Measurements from ENCODE around the gene ATP1A2.

GRCh38 chr1:160169553-160170399, 54.2 kb downstream of the ATP1A2 start:
- no peak for TF ChIP-seq CTCF (IDR thresholded peaks at IDR 0.05; ENCODE audit: insufficient read depth, low read length, poor library complexity, severe bottlenecking)
- no peak for TF ChIP-seq EZH2phosphoT487 (conservative IDR thresholded peaks at IDR 0.05; ENCODE audit: low read length)

All from SU-DHL-6 (cell line).